DND-41 (cell line): ENCODE measurements around the gene DDX52.
A peak's percentile ranks its signal among the peaks of the same experiment; 100 is the strongest.

Source experiments
- ATAC-seq: fragments of 200-7000 bp; cut with Tn5 transposase; 3 replicates; pipeline ENCODE4 v1.9.1; 2021; ENCODE audit warnings: low read depth; ENCODE audit not compliant: insufficient read depth
- DNase-seq: peaks from one replicate; pipeline ENCODE4 v3.0.0-alpha.2; 2020
- H2AFZ ChIP-seq: 2 replicates; pipeline ENCODE4 v1.6.0; 2012; ENCODE audit warnings: low read depth, low read length
- H3K27ac ChIP-seq: 2 replicates; pipeline ENCODE4 v1.5.1; 2012; ENCODE audit warnings: low read length, inconsistent platforms
- H3K27me3 ChIP-seq: fragments of 200-600 bp; sonication (generic); 2 replicates; pipeline ENCODE4 v1.6.0; 2012; ENCODE audit warnings: low read length, mild to moderate bottlenecking, inconsistent platforms; ENCODE audit not compliant: insufficient read depth, poor library complexity
- H3K36me3 ChIP-seq: 2 replicates; pipeline ENCODE4 v1.5.1; 2012; ENCODE audit warnings: low read length, inconsistent platforms; ENCODE audit not compliant: insufficient read depth
- H3K4me1 ChIP-seq: 2 replicates; pipeline ENCODE4 v1.5.1; 2012; ENCODE audit warnings: mild to moderate bottlenecking, low read length; ENCODE audit not compliant: insufficient read depth
- H3K4me2 ChIP-seq: 2 replicates; pipeline ENCODE4 v1.6.0; 2012; ENCODE audit warnings: mild to moderate bottlenecking, moderate library complexity, low read length, inconsistent platforms; ENCODE audit not compliant: insufficient read depth
- H3K4me3 ChIP-seq, 2 experiments: fragments of 200-600 bp in 1 of 2; shearing (Covaris generic) in 1 of 2; 2 replicates each; pipeline ENCODE4 v1.5.1; 2012 to 2016; ENCODE audit warnings: inconsistent platforms in 2 of 2, low read length in 2 of 2, mild to moderate bottlenecking in 2 of 2, low read depth in 1 of 2, moderate library complexity in 1 of 2
- H3K79me2 ChIP-seq: 2 replicates; pipeline ENCODE4 v1.6.0; 2012; ENCODE audit warnings: low read length, inconsistent platforms; ENCODE audit not compliant: insufficient read depth
- H3K9ac ChIP-seq: 2 replicates; pipeline ENCODE4 v1.6.0; 2012; ENCODE audit warnings: low read depth, mild to moderate bottlenecking, inconsistent platforms, low read length, moderate library complexity
- H3K9me3 ChIP-seq: 2 replicates; pipeline ENCODE4 v1.5.1; 2012; ENCODE audit warnings: low read length, moderate library complexity, mild to moderate bottlenecking, inconsistent platforms; ENCODE audit not compliant: insufficient read depth, severe bottlenecking
- H4K20me1 ChIP-seq: 2 replicates; pipeline ENCODE4 v1.6.0; 2012; ENCODE audit warnings: low read length; ENCODE audit not compliant: insufficient read depth
- EZH2 ChIP-seq: IDR thresholded peaks from 3 replicates; pipeline ENCODE4 v1.6.1; 2012; ENCODE audit warnings: borderline replicate concordance, low read depth, mild to moderate bottlenecking, moderate library complexity, low read length, inconsistent platforms; ENCODE audit not compliant: severe bottlenecking
- TF ChIP-seq, protein P1 (sequence below): IDR thresholded peaks from 2 replicates; pipeline ENCODE4 v1.5.1; 2012; ENCODE audit warnings: borderline replicate concordance, low read length, moderate library complexity, mild to moderate bottlenecking; ENCODE audit not compliant: poor library complexity, severe bottlenecking; ENCODE audit errors: extremely low read depth

Gene DDX52

DNA sequence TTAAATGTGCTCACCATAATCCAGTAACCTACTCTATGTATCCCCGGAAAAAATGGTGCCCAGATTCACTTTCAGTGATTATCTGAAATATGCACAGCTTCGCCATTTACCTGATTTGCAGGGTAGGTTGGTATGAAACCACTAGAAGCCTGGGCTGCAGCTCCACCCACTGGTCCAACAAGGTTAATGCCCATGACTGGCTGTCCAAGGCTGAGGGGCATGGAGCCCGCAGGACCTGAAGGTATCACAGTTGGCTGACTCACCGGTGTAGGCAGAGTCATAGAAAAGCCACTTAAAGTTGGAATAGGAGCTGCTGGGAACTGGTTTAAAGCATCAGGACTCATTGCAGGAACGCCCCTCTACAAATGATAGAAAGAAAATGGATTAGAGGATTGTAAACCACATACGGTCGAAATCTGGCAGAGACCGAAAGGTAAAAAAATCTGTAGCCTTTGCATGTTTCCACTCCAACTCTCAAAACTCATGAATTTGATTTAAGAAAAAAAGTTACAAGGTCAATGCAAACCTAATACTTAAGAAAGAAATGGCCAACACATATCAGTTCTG is 72.6 kb downstream of the DDX52 start:
- Histone ChIP-seq H3K79me2 (no peaks in the 10 kb centered on the region), H2AFZ (no peak overlapping the region), H3K9ac (no peak overlapping the region), H3K4me2 (no peak overlapping the region), H4K20me1 (no peaks in the 10 kb centered on the region), H3K27ac (no peak overlapping the region), H3K4me1 (no peaks in the 10 kb centered on the region), H3K27me3 (no peaks in the 10 kb centered on the region), H3K4me3 (no peak overlapping the region), H3K36me3 (peaks cover 85% of the 10 kb centered on the region), H3K9me3 (no peaks in the 10 kb centered on the region)
- TF ChIP-seq EZH2: no peak
- TF ChIP-seq, protein P1, sequence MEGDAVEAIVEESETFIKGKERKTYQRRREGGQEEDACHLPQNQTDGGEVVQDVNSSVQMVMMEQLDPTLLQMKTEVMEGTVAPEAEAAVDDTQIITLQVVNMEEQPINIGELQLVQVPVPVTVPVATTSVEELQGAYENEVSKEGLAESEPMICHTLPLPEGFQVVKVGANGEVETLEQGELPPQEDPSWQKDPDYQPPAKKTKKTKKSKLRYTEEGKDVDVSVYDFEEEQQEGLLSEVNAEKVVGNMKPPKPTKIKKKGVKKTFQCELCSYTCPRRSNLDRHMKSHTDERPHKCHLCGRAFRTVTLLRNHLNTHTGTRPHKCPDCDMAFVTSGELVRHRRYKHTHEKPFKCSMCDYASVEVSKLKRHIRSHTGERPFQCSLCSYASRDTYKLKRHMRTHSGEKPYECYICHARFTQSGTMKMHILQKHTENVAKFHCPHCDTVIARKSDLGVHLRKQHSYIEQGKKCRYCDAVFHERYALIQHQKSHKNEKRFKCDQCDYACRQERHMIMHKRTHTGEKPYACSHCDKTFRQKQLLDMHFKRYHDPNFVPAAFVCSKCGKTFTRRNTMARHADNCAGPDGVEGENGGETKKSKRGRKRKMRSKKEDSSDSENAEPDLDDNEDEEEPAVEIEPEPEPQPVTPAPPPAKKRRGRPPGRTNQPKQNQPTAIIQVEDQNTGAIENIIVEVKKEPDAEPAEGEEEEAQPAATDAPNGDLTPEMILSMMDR: peak; percentile 56
- peak; percentile 21 for DNase-seq
- peak; percentile 45; the same call in 1 of the 3 replicates for ATAC-seq

DNA sequence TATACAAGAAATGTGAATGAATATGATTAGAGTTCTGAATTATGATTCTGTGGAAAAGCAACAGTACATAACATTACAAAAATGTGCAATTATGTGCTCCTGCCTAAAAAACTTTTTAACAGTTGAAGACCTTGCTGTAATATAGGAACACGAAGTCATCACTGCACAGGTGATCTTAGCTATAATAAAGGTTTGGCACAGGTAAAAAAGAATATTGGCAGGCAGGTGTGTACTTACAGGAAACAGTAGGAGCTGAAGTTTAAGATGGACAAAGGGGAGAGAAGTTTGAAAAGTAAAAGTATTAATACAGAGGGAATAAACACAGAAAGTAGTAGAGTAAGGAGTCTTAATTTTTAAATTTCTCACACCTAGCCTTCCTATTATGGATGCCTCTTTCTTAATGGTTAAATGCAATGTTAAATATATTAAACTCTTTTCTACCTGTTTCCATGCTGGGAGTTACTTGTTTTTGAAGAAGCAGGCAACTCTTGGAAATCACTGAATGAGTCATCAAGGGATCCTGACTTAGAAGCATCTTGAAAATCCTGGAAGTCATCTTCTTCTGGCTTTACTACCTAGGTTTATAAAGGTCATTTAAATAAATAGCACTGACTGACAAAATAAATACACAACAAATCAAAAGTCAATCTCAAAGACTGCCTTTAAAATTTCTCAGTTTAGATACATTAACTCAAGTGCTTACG is 74.7 kb downstream of the DDX52 start:
- no peak overlapping the region for H3K9ac ChIP-seq
- TF ChIP-seq EZH2: no peak
- TF ChIP-seq, protein P1: no peak
- DNase-seq (no peak), ATAC-seq (no peak)
- H3K36me3 ChIP-seq: peaks cover 82% of the 10 kb centered on the region
- no peaks in the 10 kb centered on the region for H4K20me1 ChIP-seq
- no peaks in the 10 kb centered on the region for H3K27me3 ChIP-seq
- H2AFZ ChIP-seq: no peak overlapping the region
- no peak overlapping the region for H3K4me2 ChIP-seq
- H3K27ac ChIP-seq: no peak overlapping the region
- no peak overlapping the region for H3K4me3 ChIP-seq
- no peaks in the 10 kb centered on the region for H3K79me2 ChIP-seq
- no peaks in the 10 kb centered on the region for H3K4me1 ChIP-seq
- no peaks in the 10 kb centered on the region for H3K9me3 ChIP-seq

DNA sequence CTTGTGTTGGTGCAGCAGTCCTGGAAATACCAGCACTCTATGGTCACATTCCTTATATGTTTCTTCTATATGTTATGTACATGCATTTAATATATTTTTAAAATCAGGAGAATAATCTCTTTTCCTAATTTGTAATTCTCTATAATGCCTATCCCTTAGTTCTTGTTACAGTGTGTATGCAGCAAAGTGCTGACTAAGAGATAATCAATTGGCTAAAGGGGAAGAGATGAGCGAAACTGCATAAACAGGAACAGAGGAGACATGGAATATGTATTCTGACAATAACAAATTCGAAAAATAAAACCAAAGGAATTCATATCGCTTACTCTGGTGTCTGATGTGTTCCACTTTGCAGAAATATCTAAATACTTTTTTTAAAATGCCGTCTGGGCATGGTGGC is 75.7 kb downstream of the DDX52 start:
- DNase-seq (no peak), ATAC-seq (no peak)
- TF ChIP-seq EZH2: no peak
- TF ChIP-seq, protein P1: no peak
- Histone ChIP-seq H3K4me1 (no peaks in the 10 kb centered on the region), H3K79me2 (no peaks in the 10 kb centered on the region), H2AFZ (no peak overlapping the region), H3K4me2 (no peak overlapping the region), H3K27me3 (no peaks in the 10 kb centered on the region), H3K36me3 (peaks cover 77% of the 10 kb centered on the region), H3K9me3 (no peaks in the 10 kb centered on the region), H3K27ac (no peak overlapping the region), H3K4me3 (no peak overlapping the region), H3K9ac (no peak overlapping the region), H4K20me1 (no peaks in the 10 kb centered on the region)
